GF-D8 (cell line): Measurements from ENCODE around the gene ARSG.
"Not testable (repeated sequence)": the region's sequence is repeated elsewhere in the genome, so short reads cannot be mapped to it uniquely, and the experiment has no call there.

Experiments
- DNase-seq: peaks from one replicate; lab custom pipeline; 2025; lab: John Stamatoyannopoulos, UW

The ARSG gene

GRCh38 chr17:68329331-68329730, 38.0 kb downstream of the ARSG start:
- DNase-seq: no peak

- not testable (repeated sequence) for DNase-seq
Measured at GRCh38 chr17:68331932-68332331, 40.6 kb downstream of the ARSG start.

- DNase-seq: no peak
Measured at GRCh38 chr17:68334393-68334792, 43.1 kb downstream of the ARSG start.

DNA sequence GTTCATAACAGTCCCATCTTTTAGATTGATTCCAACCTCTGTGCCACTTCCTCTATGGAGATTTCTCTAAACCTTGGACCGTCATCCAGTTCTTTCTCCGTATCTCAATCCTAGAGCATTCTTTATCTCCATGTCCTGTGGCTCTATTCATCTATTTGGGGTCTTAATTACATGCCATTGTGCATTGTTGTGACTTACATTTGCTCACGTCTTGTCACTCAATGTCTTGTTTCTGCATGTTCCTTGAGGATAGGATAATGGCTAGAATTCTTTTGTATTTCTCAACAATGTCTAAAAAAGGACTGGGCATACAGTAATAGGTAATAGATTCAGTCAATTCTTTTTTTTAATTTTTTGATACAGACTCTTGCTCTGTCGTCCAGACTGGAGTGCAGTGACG, 50.2 kb downstream of the ARSG start:
- DNase-seq: no peak

GRCh38 chr17:68343976-68344375, 52.7 kb downstream of the ARSG start:
- peak; percentile 40 for DNase-seq

DNA sequence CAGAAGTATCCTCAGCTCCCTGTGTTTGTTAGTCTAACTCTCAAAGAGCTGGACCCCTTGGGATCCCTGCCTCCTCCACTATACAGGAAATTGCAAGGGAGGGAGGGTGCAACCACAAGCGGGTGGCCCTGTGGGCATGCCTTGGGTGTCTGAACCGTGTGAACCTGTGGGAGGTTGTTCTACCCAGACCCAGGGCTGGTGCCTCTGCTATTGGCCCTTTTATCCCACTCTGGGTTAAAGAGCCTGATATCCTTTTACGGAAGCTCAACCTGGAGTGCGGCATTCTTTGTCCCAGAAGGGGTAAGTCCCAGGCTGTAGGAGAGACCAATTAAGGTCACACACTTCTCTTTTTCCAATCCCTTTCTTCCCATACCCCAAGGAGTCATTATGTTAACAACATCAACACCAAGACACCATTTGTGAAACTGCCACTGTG, 53.4 kb downstream of the ARSG start:
- DNase-seq: peak; percentile 86

DNA sequence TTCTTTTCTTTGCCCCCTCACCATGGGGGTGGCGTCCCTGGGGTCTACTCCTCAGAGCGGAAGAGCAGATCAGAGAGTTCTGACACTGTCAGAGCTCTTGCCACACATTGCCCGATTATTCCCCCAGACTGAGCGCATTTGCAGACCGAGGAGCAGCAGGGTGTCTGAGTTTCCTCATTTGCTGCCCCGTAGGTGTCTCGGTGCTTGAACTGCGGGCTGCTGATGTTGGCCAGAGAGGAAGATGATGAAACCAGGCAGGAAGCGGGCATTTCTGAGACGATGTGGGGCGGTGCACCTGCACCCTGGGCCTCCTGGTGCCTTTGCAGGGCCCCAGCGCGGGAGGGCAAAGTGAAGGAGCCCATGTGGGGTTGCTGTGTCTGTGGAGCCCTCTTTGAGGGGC, 55.2 kb downstream of the ARSG start:
- peak; percentile 98 for DNase-seq

DNA sequence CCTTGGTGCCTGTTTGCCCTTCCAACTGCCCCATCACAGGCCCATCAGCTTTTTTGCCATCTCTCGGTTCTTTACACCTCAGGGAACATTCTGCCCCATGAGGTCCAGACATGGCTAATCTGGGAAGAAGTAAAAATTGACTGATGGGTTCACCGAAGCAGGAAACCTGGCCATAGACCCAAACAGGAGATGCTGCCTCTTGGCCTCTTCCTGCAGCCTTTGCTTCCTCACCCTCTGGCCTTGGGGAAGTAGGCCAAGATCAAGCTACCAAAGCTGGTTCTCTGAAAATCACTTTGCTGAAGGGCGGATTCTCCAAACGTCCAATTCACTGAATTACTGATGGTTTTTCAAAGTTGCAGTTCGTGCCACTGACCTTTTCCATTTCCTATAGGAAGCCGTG, 56.1 kb downstream of the ARSG start:
- no peak for DNase-seq

GRCh38 chr17:68349157-68349556, 57.9 kb downstream of the ARSG start:
- DNase-seq: no peak

- no peak for DNase-seq
Measured at GRCh38 chr17:68351395-68351794, 60.1 kb downstream of the ARSG start.

DNA sequence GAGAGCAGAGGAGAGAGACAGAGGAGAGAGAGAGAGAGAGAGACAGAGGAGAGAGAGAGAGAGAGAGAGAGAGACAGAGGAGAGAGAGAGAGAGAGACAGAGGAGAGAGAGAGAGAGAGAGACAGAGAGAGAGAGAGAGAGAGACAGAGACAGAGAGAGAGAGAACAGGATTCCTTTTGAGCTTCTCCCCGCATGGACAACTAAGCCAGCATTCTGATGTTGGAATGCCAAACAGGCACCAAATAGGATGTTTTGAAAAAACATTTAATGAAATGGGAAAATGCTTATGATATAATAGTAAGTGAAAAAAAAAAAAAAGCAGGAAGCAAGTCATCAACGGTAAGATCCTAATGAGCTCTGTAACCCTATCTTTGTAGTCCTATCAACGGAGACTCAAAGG, 60.7 kb downstream of the ARSG start:
- DNase-seq: no peak

DNA sequence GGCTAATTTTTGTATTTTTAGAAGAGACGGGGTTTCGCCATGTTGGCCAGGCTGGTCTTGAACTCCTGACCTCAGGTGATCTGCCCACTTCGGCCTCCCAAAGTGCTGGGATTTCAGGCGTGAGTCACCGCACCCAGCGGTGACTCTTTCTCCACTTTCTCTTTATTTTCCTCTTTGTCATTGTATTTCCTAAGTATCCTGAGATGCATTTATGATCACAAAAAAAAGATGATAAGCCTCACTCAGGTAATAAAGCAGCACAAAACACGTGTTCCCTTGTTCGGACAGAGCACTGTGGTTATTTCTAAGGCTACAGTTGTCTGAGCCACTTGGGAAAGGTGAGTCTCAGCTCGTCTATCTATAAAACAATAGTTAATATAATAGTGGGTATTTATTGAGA, 61.4 kb downstream of the ARSG start:
- not testable (repeated sequence) for DNase-seq

DNA sequence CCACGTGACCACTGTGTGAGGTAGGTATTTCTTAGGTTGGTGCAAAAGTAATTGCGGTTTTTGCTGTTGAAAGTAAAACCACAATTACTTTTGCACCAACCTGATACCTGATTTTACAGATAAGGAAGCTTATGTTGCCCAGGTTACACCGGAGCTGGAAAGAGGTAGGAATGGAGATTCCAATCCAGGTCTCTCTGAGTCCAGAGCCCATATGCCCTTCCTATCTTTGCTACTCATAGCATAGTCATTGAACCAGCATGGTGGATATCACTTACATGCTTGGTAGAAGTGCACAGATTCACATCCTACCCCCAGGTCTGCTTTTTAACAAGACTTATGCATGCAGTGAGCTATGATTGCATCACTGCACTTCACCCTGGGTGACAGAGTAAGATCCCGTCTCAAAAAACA, 61.8 kb downstream of the ARSG start:
- no peak for DNase-seq

DNA sequence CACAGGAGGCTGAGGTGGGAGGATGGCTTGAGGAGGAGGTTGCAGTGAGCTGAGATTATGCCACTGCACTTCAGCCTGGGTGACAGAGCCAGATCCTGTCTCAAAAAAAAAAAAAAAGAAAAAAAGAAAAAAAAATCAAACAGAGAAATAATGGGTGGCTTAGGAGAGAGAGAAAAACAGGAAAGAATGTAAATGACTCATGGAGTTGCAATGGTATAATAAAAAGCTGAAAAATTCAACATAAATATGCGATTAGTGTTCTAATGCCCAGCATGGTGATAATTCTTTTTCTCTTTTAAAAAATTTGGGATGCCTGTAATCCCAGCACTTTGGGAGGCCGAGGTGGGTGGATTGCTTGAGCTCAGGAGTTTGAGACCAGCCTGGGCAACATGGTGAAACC, 63.0 kb downstream of the ARSG start:
- DNase-seq: not testable (repeated sequence)

GRCh38 chr17:68355108-68355507, 63.8 kb downstream of the ARSG start:
- DNase-seq: not testable (repeated sequence)

DNA sequence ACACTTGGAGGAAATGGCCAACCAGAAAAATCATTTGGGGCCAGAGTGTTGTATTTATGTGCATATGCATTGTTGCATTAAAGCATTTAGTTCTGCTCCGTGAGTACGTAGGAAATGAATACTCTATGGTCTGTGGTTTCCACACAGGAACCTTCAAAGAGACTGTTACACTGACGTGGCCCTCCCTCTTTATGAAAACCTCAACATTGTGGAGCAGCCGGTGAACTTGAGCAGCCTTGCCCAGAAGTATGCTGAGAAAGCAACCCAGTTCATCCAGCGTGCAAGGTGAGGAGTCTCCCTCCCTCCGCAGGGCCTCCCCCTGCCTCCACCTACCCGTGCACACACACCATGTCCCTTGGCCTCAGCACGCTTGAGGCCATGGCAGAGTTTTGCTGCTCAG, 65.2 kb downstream of the ARSG start:
- DNase-seq: peak; percentile 71

- no peak for DNase-seq
Measured at GRCh38 chr17:68356949-68357455, 65.7 kb downstream of the ARSG start.

DNA sequence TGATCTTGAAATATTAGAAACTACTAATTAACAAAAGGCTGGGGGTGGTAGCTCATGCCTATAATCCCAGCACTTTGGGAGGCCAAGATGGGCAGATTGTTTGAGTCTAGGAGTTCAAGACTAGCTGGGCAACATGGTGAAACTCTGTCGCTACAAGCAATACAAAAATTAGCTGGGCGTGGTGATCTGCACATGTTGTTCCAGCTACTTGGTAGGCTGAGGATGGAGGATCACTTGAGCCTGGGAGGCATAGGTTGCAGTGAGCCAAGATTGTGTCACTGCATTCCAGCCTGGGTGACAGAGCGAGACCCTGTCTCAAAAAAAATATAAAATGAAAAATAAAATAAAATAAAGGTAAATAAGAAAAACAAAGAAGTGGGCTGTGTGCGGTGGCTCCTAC, 66.6 kb downstream of the ARSG start:
- no peak for DNase-seq

GRCh38 chr17:68359791-68360535, 68.7 kb downstream of the ARSG start:
- no peak for DNase-seq

DNA sequence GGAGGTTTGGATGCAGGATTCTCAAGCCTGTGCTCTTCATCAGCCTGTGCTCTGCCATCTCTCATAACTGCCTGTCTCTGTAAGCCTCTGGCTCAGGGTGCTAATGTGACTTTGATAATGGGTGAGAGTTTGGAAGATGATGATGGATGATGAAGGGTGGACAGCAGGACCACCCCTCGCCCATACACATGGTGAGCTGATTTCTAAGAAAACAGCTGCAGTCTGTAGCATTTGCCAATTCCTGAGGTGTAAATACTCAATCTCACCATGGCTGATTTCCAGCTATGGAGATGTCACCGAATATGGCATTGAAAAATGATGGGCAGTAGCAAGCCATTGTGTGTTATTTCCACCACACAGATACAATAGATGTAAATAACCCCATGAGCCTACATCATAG, 74.2 kb downstream of the ARSG start:
- DNase-seq: no peak

DNA sequence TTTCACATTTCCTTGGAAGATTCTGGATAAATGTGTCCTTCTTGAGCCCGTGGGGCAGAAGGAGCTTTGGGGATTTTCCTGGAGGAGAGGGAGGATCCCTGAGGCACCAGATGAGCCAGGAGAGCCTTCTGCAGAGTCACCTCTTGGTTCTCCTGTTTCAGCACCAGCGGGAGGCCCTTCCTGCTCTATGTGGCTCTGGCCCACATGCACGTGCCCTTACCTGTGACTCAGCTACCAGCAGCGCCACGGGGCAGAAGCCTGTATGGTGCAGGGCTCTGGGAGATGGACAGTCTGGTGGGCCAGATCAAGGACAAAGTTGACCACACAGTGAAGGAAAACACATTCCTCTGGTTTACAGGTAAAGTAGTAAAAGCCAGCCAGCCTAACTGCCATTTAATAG, 77.1 kb downstream of the ARSG start:
- DNase-seq: no peak

DNA sequence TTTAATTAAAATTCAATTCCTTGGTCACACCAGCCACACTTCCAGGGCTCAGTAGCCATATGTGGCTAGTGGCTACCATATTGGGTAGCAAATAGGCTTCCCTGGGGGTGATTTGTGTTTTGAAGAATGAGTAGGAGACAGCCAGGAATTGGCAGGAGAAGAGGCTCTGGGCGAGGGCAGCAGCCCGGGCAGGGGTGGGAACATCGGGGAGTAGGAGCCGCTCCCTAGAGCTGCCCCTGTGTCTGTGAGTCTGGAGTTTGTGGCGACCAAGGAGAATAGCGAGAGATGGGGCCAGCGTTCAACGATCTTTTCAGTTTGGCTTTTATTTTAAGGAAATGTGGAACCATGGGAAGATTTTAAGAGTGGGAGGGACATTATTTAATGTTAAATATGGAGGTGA, 84.3 kb downstream of the ARSG start:
- no peak for DNase-seq

DNA sequence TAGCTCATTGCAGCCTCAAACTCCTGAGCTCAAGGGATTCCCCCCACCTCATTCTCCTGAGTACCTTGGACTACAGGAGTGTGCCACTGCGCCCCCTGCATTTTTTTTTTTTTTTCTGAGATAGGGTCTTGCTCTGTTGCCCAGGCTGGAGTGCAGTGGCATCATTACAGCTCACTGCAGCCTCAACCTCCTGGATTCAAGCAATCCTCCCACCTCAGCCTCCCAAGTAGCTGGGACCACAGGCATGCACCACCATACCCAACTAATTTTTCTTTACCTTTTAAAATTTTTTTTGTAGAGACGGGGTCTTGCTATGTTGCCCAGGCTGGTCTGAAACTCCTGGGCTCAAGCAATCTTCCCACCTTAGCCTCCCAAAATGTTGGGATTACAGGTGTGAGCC, 84.9 kb downstream of the ARSG start:
- not testable (repeated sequence) for DNase-seq

- no peak for DNase-seq
Measured at GRCh38 chr17:68377771-68378267, 86.5 kb downstream of the ARSG start.
